NCI-H82 treated with DMSO at 0.1 percent for 48 hours (cell line): ENCODE data around the gene EPB41L4B.

Experiments
- DNase-seq: peaks from one replicate; lab custom pipeline; 2025; ENCODE audit not compliant: unreplicated experiment; lab: John Stamatoyannopoulos, UW

The EPB41L4B gene

GRCh38 chr9:109166771-109167601 is 153.9 kb downstream of the EPB41L4B start, which contains the start of gene FRRS1L:
TSS of gene FRRS1L (minus strand) at chr9:109167249. CDS start at chr9:109167138, 111 bp downstream.
- no peak for DNase-seq

GRCh38 chr9:109166171-109166770 is 154.6 kb downstream of the EPB41L4B start:
- DNase-seq = no peak

GRCh38 chr9:109164042-109164441 is 156.8 kb downstream of the EPB41L4B start:
- no peak for DNase-seq

- DNase-seq = no peak
Measured at GRCh38 chr9:109163194-109163593, 157.7 kb downstream of the EPB41L4B start.

GRCh38 chr9:109162677-109163076 is 158.2 kb downstream of the EPB41L4B start:
- DNase-seq = no peak

GRCh38 chr9:109161471-109161870 is 159.4 kb downstream of the EPB41L4B start:
- no peak for DNase-seq

GRCh38 chr9:109159583-109159982 is 161.3 kb downstream of the EPB41L4B start:
- no peak for DNase-seq

- DNase-seq = no peak
Measured at GRCh38 chr9:109158651-109159050, 162.2 kb downstream of the EPB41L4B start.

- no peak for DNase-seq
Measured at GRCh38 chr9:109156708-109157107, 164.2 kb downstream of the EPB41L4B start.

- DNase-seq = no peak
Measured at GRCh38 chr9:109150925-109151545, 169.8 kb downstream of the EPB41L4B start.

GRCh38 chr9:109149722-109150121 is 171.1 kb downstream of the EPB41L4B start:
- DNase-seq = no peak

- DNase-seq = no peak
Measured at GRCh38 chr9:109149089-109149488, 171.8 kb downstream of the EPB41L4B start.

- DNase-seq = no peak
Measured at GRCh38 chr9:109145051-109145450, 175.8 kb downstream of the EPB41L4B start.

GRCh38 chr9:109143881-109144562 is 176.8 kb downstream of the EPB41L4B start:
- DNase-seq = no peak

GRCh38 chr9:109141375-109141774 is 179.5 kb downstream of the EPB41L4B start:
- no peak for DNase-seq

- no peak for DNase-seq
Measured at GRCh38 chr9:109139851-109140250, 181.0 kb downstream of the EPB41L4B start.

- no peak for DNase-seq
Measured at GRCh38 chr9:109138421-109138820, 182.4 kb downstream of the EPB41L4B start.

- no peak for DNase-seq
Measured at GRCh38 chr9:109134167-109134578, 186.7 kb downstream of the EPB41L4B start.

- no peak for DNase-seq
Measured at GRCh38 chr9:109133533-109133932, 187.3 kb downstream of the EPB41L4B start.

- DNase-seq = no peak
Measured at GRCh38 chr9:109132567-109133021, 188.3 kb downstream of the EPB41L4B start.

- DNase-seq = no peak
Measured at GRCh38 chr9:109129470-109130197, 191.2 kb downstream of the EPB41L4B start.
